GM12878 (cell line): ENCODE measurements around the gene IL1RAPL1. TPM values are rescaled to one million over a fixed set of nuclear protein-coding genes. Genes with fewer than 3 reads are reported as not detected.

ENCODE experiments used
- ATAC-seq: fragments of 200-7000 bp; cut with Tn5 transposase; 3 replicates; pipeline ENCODE4 v1.9.1; 2020; ENCODE audit warnings: mild to moderate bottlenecking, moderate library complexity
- BruUV-seq: library from RNA; stranded (reverse); fragments of 400-500 nt; replicated peaks from 2 replicates; lab custom pipeline; 2021; lab: Mats Ljungman, UMichigan
- CTCF ChIA-PET: fragments of 300-600 bp; sonication (Branson Sonifier 250); formaldehyde crosslinking; extraction: SDS; loops from one replicate; lab custom pipeline; 2021; ENCODE audit warnings: inconsistent platforms; lab: Yijun Ruan, JAX
- POLR2A ChIA-PET: fragments of 350-600 bp; formaldehyde crosslinking; extraction: SDS; loops from one replicate; lab custom pipeline; 2021; ENCODE audit warnings: inconsistent platforms; lab: Charles Lee
- RAD21 ChIA-PET: fragments of 300-600 bp; sonication (Branson Sonifier 250); formaldehyde crosslinking; loops from one replicate; lab custom pipeline; 2023; ENCODE audit warnings: antibody characterized with exemption; ENCODE audit not compliant: unreplicated experiment; lab: Charles Lee
- SMC1A ChIA-PET: fragments of 300-600 bp; sonication (Branson Sonifier 250); formaldehyde crosslinking; loops from one replicate; lab custom pipeline; 2023; ENCODE audit not compliant: unreplicated experiment, uncharacterized antibody; lab: Charles Lee
- DNase-seq: peaks from one replicate; pipeline ENCODE4 v3.0.0-alpha.2; 2011; ENCODE audit warnings: low read depth, low spot score
- FAIRE-seq: peaks from 3 replicates; lab custom pipeline; 2011; peaks lifted over from hg19 to GRCh38; lab: Jason Lieb, UNC
- H2AFZ ChIP-seq: 2 replicates; pipeline ENCODE4 v1.6.0; 2011; ENCODE audit warnings: low read depth, low read length, control low read depth; ENCODE audit not compliant: control insufficient read depth
- H3K27ac ChIP-seq: 2 replicates; pipeline ENCODE4 v1.5.1; 2011; ENCODE audit warnings: control low read depth; ENCODE audit not compliant: control insufficient read depth, insufficient read depth
- H3K27me3 ChIP-seq, 2 experiments: replicated peaks in 1 of 2; 2 replicates each; pipeline versions ENCODE4 v1.6.0 to v1.6.1; 2011; ENCODE audit warnings: low read length in 1 of 2; ENCODE audit not compliant: control insufficient read depth in 2 of 2, insufficient read depth in 2 of 2
- H3K36me3 ChIP-seq, 2 experiments: 2 replicates each; pipeline ENCODE4 v1.5.1; 2011; ENCODE audit warnings: low read length in 1 of 2; ENCODE audit not compliant: control insufficient read depth in 2 of 2, insufficient read depth in 2 of 2
- H3K4me1 ChIP-seq: 2 replicates; pipeline ENCODE4 v1.6.1; 2011; ENCODE audit warnings: mild to moderate bottlenecking, low read length, moderate library complexity, mixed read lengths; ENCODE audit not compliant: control insufficient read depth, insufficient read depth
- H3K4me2 ChIP-seq: 2 replicates; pipeline ENCODE4 v1.6.0; 2011; ENCODE audit warnings: control low read depth; ENCODE audit not compliant: control insufficient read depth, insufficient read depth
- H3K4me3 ChIP-seq: fragments of 200-600 bp; sonication (generic); 2 replicates; pipeline ENCODE4 v1.5.1; 2016
- H3K79me2 ChIP-seq: 2 replicates; pipeline ENCODE4 v1.6.0; 2011; ENCODE audit warnings: low read length; ENCODE audit not compliant: control insufficient read depth, insufficient read depth
- H3K9ac ChIP-seq: 2 replicates; pipeline ENCODE4 v1.8.0; 2011; ENCODE audit warnings: low read length, control low read depth, mixed read lengths; ENCODE audit not compliant: control insufficient read depth, insufficient read depth
- H3K9me3 ChIP-seq: replicated peaks from 3 replicates; pipeline ENCODE4 v1.5.1; 2011; ENCODE audit warnings: mild to moderate bottlenecking, low read length; ENCODE audit not compliant: control insufficient read depth, insufficient read depth
- H4K20me1 ChIP-seq: 2 replicates; pipeline ENCODE4 v1.6.0; 2011; ENCODE audit not compliant: control insufficient read depth, insufficient read depth
- EGR1 ChIP-seq, 2 experiments: IDR thresholded peaks; 1 replicate in 1 of 2; 2 replicates in 1 of 2; pipeline ENCODE4 v1.6.1; 2011 to 2012; ENCODE audit warnings: low read depth in 2 of 2, low read length in 2 of 2, borderline replicate concordance in 1 of 2, mild to moderate bottlenecking in 1 of 2, moderate library complexity in 1 of 2
- FOXK2 ChIP-seq: fragments of 450-650 bp; IDR thresholded peaks from 2 replicates; pipeline ENCODE4 v1.6.1; 2017; ENCODE audit warnings: mild to moderate bottlenecking, moderate library complexity
- IKZF1 ChIP-seq: fragments of 450-650 bp; conservative IDR thresholded peaks from 2 replicates; pipeline ENCODE4 v1.6.1; 2017; ENCODE audit warnings: antibody characterized with exemption, mild to moderate bottlenecking
- MYC ChIP-seq: IDR thresholded peaks from 2 replicates; pipeline ENCODE4 v1.6.1; 2011; ENCODE audit warnings: mild to moderate bottlenecking, low read length, moderate library complexity, inconsistent platforms; ENCODE audit not compliant: insufficient read depth, insufficient replicate concordance, insufficient read length, severe bottlenecking
- NFYA ChIP-seq: IDR thresholded peaks from 2 replicates; pipeline ENCODE4 v1.6.1; 2011; ENCODE audit warnings: low read depth, mild to moderate bottlenecking, low read length, improper control_type of control experiment, borderline replicate concordance
- RELA ChIP-seq: fragments of 450-650 bp; IDR thresholded peaks from 2 replicates; pipeline ENCODE4 v1.8.0; 2014; ENCODE audit warnings: borderline replicate concordance; ENCODE audit not compliant: partially characterized antibody
- RFX5 ChIP-seq: IDR thresholded peaks from 2 replicates; pipeline ENCODE4 v1.6.1; 2011; ENCODE audit warnings: low read depth, low read length, improper control_type of control experiment
- SMAD1 ChIP-seq: fragments of 450-650 bp; IDR thresholded peaks from 2 replicates; pipeline ENCODE4 v1.6.1; 2018; ENCODE audit warnings: mild to moderate bottlenecking, low read depth; ENCODE audit not compliant: partially characterized antibody
- STAT1 ChIP-seq: fragments of 450-650 bp; conservative IDR thresholded peaks from 2 replicates; pipeline ENCODE4 v1.6.1; 2014; ENCODE audit warnings: antibody characterized with exemption, mild to moderate bottlenecking
- TCF7 ChIP-seq: IDR thresholded peaks from 2 replicates; pipeline ENCODE4 v1.6.1; 2014; ENCODE audit warnings: antibody characterized with exemption, borderline replicate concordance
- WRNIP1 ChIP-seq: IDR thresholded peaks from 2 replicates; pipeline ENCODE4 v1.6.1; 2011; ENCODE audit warnings: low read depth, low read length, improper control_type of control experiment, borderline replicate concordance
- WGBS: methylation state at CpG from one replicate; pipeline ENCODE4 v1.1.6; 2016; ENCODE audit warnings: low lambda C conversion rate; ENCODE audit not compliant: insufficient replicate concordance, insufficient coverage; ENCODE audit errors: missing lambda C conversion rate; 5-methylcytosine and 5-hydroxymethylcytosine counted together
- in situ Hi-C: fragments of 300-500 bp; cut with MboI; formaldehyde crosslinking; loops from 9 replicates; pipeline ENCODE4 v1.14.3; 2018; ENCODE audit warnings: mixed read lengths
- intact Hi-C: fragments of 100-400 bp; cut with micrococcal nuclease; formaldehyde crosslinking; loops from one replicate; pipeline ENCODE4 v1.14.2; 2022; ENCODE audit not compliant: unreplicated experiment
- polyA plus RNA-seq, 11 experiments: library from polyadenylated mRNA; depleted of rRNA in 4 of 11; unstranded in 6 of 11; stranded (reverse) in 5 of 11; fragments of >200 nt; fragmentation: Nextera tagmentation in 4 of 11; fragmentation: Illumina TruSeq in 1 of 11; extraction: Ambion mirVana in 4 of 11; extraction: Trizol in 1 of 11; gene quantifications; 1 replicate in 1 of 11; 2 replicates in 10 of 11; pipeline versions ENCODE4 v1.2.1 to v1.2.3, GENCODE V29; 2011 to 2016; ENCODE audit warnings: inconsistent platforms in 2 of 11, missing spikeins in 2 of 11, low read depth in 1 of 11
- total RNA-seq, 4 experiments: library from RNA; depleted of rRNA in 3 of 4; stranded (reverse); fragments of >200 nt in 3 of 4; fragmentation: Illumina TruSeq in 1 of 4; extraction: Trizol in 1 of 4; gene quantifications; 2 replicates each; pipeline versions ENCODE4 v1.2.1 to v1.2.3, GENCODE V29; 2013 to 2021
- TF ChIP-seq, protein P1 (sequence below): IDR thresholded peaks from 2 replicates; pipeline ENCODE4 v1.6.1; 2011; ENCODE audit warnings: low read depth, mild to moderate bottlenecking, low read length, moderate library complexity, borderline replicate concordance; ENCODE audit errors: extremely low read depth
- TF ChIP-seq, protein P2 (sequence below): fragments of 450-650 bp; formaldehyde crosslinking; IDR thresholded peaks from 2 replicates; pipeline ENCODE4 v1.4.0; 2020; ENCODE audit warnings: mild to moderate bottlenecking, moderate library complexity
- TF ChIP-seq, protein P3 (sequence below): fragments of 450-650 bp; IDR thresholded peaks from 2 replicates; pipeline ENCODE4 v1.6.1; 2017; ENCODE audit warnings: low read depth, mild to moderate bottlenecking, moderate library complexity
- TF ChIP-seq, protein P4 (sequence below): fragments of 450-650 bp; IDR thresholded peaks from 2 replicates; pipeline ENCODE4 v1.6.1; 2016; ENCODE audit warnings: mild to moderate bottlenecking
- TF ChIP-seq, protein P5 (sequence below): fragments of 150-350 bp; IDR thresholded peaks from 2 replicates; pipeline ENCODE4 v1.6.1; 2014; ENCODE audit warnings: mild to moderate bottlenecking, low read depth, low read length

The IL1RAPL1 gene
- total and polyA plus RNA-seq, 10 of the 15 experiments (the other 5 are each of a cell fraction or from before 2014, with no cell fraction given) = not detected

DNA sequence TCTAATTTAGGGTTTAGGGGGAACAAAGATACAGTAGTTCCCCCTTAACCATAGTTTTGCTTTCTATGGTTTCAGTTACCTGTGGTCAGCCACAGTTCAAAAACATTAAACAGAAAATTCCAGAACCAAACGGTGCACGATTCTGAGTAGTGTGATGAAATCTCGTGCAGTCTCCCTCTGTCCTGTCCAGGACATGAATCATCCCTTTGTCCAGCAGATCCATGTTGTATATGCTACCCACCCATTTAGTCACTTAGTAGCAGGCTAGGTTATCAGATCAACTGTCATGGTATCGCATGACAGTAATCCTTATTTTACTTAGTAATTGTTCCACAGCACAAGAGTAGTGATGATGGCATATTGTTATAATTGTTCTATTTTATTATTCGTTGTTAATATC, 556.1 kb downstream of the IL1RAPL1 start (continued):
- TF ChIP-seq, protein P1, sequence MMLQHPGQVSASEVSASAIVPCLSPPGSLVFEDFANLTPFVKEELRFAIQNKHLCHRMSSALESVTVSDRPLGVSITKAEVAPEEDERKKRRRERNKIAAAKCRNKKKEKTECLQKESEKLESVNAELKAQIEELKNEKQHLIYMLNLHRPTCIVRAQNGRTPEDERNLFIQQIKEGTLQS = no peak
- TF ChIP-seq STAT1 (no peak), EGR1 (IDR thresholded peaks at IDR 0.05; ENCODE audit: borderline replicate concordance in 1 of 2, low read depth in 2 of 2, low read length in 2 of 2) (no peak), TCF7 (no peak), FOXK2 (no peak), MYC (no peak), NFYA (no peak), WRNIP1 (no peak)
- TF ChIP-seq, protein P2, sequence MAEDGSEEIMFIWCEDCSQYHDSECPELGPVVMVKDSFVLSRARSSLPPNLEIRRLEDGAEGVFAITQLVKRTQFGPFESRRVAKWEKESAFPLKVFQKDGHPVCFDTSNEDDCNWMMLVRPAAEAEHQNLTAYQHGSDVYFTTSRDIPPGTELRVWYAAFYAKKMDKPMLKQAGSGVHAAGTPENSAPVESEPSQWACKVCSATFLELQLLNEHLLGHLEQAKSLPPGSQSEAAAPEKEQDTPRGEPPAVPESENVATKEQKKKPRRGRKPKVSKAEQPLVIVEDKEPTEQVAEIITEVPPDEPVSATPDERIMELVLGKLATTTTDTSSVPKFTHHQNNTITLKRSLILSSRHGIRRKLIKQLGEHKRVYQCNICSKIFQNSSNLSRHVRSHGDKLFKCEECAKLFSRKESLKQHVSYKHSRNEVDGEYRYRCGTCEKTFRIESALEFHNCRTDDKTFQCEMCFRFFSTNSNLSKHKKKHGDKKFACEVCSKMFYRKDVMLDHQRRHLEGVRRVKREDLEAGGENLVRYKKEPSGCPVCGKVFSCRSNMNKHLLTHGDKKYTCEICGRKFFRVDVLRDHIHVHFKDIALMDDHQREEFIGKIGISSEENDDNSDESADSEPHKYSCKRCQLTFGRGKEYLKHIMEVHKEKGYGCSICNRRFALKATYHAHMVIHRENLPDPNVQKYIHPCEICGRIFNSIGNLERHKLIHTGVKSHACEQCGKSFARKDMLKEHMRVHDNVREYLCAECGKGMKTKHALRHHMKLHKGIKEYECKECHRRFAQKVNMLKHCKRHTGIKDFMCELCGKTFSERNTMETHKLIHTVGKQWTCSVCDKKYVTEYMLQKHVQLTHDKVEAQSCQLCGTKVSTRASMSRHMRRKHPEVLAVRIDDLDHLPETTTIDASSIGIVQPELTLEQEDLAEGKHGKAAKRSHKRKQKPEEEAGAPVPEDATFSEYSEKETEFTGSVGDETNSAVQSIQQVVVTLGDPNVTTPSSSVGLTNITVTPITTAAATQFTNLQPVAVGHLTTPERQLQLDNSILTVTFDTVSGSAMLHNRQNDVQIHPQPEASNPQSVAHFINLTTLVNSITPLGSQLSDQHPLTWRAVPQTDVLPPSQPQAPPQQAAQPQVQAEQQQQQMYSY (CRISPR knock-in tag) = no peak

DNA sequence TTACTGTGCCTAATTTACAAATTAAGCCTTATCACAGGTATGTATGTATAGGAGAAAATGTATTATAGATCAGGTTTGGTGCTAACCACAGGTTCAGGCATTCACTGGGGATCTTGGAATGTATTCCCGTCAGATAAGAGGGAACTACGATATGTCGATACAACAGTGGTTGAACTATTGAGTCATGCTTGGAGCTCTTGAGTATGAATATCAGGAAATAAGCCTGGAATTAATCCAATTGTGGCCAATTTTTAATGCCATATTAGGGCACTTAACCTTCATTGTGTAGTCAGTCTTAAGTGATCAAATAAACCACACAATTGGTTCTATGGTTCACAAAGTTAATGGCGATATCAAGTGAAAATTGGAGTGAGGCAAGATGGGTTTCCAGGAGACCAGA, 556.5 kb downstream of the IL1RAPL1 start:
- no peaks in the 10 kb centered on the region for H3K4me1 ChIP-seq
- ChIA-PET RAD21 (no interaction called here), SMC1A (no interaction called here), CTCF (no interaction called here), POLR2A (no interaction called here)
- no peak overlapping the region for H3K9ac ChIP-seq
- H4K20me1 ChIP-seq = no peaks in the 10 kb centered on the region
- no peak overlapping the region for H3K27ac ChIP-seq
- no peak overlapping the region for H3K4me3 ChIP-seq
- WGBS = 55% methylated on average over 4 of the region's 4 CpGs
- DNase-seq (no peak), FAIRE-seq (no peak), ATAC-seq (no peak)
- H3K79me2 ChIP-seq = no peaks in the 10 kb centered on the region
- BruUV-seq = no TSS peak
- in situ Hi-C loops = no loop called here
- no peaks in the 10 kb centered on the region for H3K9me3 ChIP-seq
- no peaks in the 10 kb centered on the region for H3K36me3 ChIP-seq
- H2AFZ ChIP-seq = no peak overlapping the region
- no peak overlapping the region for H3K4me2 ChIP-seq
- intact Hi-C loops = no loop called here
- no peaks in the 10 kb centered on the region for H3K27me3 ChIP-seq
- TF ChIP-seq, protein P3, sequence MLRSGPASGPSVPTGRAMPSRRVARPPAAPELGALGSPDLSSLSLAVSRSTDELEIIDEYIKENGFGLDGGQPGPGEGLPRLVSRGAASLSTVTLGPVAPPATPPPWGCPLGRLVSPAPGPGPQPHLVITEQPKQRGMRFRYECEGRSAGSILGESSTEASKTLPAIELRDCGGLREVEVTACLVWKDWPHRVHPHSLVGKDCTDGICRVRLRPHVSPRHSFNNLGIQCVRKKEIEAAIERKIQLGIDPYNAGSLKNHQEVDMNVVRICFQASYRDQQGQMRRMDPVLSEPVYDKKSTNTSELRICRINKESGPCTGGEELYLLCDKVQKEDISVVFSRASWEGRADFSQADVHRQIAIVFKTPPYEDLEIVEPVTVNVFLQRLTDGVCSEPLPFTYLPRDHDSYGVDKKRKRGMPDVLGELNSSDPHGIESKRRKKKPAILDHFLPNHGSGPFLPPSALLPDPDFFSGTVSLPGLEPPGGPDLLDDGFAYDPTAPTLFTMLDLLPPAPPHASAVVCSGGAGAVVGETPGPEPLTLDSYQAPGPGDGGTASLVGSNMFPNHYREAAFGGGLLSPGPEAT = no peak
- TF ChIP-seq RELA = no peak
- no peak for TF ChIP-seq RFX5
- no peak for TF ChIP-seq SMAD1
- no peak for TF ChIP-seq IKZF1
- TF ChIP-seq, protein P4, sequence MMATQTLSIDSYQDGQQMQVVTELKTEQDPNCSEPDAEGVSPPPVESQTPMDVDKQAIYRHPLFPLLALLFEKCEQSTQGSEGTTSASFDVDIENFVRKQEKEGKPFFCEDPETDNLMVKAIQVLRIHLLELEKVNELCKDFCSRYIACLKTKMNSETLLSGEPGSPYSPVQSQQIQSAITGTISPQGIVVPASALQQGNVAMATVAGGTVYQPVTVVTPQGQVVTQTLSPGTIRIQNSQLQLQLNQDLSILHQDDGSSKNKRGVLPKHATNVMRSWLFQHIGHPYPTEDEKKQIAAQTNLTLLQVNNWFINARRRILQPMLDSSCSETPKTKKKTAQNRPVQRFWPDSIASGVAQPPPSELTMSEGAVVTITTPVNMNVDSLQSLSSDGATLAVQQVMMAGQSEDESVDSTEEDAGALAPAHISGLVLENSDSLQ = no peak
- TF ChIP-seq, protein P5, sequence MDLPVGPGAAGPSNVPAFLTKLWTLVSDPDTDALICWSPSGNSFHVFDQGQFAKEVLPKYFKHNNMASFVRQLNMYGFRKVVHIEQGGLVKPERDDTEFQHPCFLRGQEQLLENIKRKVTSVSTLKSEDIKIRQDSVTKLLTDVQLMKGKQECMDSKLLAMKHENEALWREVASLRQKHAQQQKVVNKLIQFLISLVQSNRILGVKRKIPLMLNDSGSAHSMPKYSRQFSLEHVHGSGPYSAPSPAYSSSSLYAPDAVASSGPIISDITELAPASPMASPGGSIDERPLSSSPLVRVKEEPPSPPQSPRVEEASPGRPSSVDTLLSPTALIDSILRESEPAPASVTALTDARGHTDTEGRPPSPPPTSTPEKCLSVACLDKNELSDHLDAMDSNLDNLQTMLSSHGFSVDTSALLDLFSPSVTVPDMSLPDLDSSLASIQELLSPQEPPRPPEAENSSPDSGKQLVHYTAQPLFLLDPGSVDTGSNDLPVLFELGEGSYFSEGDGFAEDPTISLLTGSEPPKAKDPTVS = no peak
